Occipital lobe (tissue), 2 donors: ENCODE data around the gene ABCD3. TPM values are rescaled to one million over a fixed set of nuclear protein-coding genes. Genes with fewer than 3 reads are reported as not detected.
"Not testable (repeated sequence)": the region's sequence is repeated elsewhere in the genome, so short reads cannot be mapped to it uniquely, and the experiment has no call there.

Experiments
- DNase-seq: peaks from one replicate; lab custom pipeline; 2025; lab: John Stamatoyannopoulos, UW
- total RNA-seq: library from RNA; depleted of rRNA; stranded (reverse); fragments of >200 nt; gene quantifications from one replicate; pipeline ENCODE4 v1.2.3, GENCODE V29; 2014

The ABCD3 gene
- total RNA-seq, 1 donor from 2014 or later: 110 TPM

DNA sequence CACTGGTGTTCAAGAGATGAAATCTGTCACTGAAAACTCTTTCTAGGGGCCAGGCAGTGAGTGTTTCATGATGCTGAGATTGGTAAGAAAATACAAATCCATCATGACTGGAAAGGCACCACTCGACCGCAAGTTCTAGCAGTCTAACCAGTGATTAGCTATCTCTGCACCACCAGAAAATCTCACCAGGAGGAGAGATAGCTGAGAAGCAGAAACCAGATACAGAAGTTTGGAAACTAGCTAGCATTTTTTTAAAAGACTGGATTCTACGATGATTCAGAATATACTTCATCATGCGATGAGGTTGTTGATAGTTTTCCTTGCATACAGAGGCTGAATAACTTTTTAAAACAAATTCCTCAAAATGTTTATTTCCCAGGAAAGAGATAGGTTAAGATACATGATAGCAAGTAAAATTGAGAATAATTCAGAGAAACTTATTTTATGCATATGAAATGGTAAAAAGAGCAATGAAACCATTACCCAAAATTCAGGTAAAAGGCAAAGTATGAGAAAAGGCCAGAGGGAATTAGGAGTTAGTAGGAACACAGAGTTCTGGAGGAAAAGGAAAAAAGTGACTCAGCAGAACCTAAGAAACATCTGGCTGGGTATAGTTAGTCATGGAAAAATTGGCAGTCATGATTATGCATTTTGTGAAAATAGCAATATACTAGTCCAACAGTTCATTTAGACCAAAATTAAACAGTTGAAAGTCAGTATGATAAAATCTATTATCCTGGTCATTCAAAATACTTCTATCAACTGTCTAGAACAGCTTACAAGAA lies 126.7 kb downstream of the ABCD3 start:
- no peak for DNase-seq

DNA sequence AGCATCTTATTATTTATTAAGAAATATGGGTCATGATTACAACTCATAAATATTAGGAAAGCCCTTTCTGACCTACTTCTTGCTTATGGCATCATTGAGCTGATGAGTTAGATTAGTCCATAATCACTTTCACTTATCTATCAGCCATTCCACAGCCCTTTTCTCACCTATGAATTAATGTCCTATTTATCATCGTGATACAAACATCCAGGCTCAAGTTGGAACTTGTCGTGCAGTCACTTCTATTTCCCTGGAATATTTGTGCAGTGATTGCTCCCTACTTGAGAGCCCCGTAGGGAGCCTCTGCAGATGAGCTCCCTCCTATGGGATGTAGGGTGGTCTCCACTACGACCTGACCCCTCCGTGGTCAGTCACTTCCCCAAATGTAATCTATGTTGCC lies 131.5 kb downstream of the ABCD3 start:
- DNase-seq: no peak

DNA sequence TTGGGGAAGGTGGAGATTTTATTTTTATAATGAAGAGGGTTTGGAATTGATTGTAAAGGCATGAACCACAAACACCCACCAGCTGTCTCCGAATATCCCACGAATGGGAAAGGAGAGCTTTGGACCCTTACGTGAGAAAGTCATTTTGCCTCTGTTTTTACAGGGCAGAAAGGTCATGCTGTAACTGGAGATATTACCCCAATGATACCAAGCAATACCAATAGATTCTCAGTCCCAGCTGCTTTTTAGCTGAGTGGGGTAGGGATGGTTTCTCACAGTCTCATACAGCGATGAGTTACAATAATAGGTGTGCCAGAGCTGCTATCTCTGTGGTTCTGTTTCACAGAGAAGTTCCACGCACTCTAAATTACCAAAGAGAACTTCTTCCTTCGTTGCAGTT lies 132.2 kb downstream of the ABCD3 start:
- DNase-seq: no peak

DNA sequence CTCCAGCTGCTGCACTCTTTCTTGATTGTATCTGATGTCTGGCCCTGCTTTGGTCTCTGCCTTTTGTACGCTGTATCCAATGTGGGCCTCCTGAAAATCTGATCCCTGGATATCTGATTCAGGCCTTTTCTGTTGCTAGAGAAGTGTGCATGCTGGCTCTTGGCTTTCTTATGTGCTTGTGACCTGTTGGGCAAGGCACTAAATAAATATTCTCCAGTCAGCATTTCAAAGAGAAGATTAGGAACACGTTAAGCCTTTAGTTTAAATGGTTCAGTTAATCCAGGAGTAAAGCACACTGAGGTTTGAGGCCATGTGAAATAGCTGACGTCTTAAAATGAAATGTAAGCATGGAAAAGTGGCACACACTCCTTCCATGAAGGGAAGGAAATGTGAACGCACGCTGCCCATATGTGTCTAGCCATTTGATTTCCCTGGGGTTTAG lies 132.6 kb downstream of the ABCD3 start:
- DNase-seq: no peak

DNA sequence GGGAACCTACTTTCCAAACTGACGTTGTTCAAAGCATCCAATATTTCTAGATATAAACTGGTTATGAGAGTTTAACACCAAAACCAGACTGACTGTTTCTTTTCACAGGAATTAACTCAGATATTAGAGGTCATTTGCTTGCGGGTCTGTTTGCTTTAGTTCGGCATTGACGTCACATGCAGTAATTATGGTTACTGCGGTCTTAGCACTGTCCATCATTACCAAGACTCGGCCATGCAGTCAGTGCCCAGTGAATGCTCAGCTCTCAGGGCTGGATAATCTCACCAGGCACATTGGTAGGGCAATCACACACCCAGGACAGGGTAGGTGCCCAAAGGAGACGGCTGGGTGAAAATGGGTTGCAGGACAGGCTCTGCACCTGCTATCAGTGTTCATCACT lies 133.3 kb downstream of the ABCD3 start:
- DNase-seq: no peak

DNA sequence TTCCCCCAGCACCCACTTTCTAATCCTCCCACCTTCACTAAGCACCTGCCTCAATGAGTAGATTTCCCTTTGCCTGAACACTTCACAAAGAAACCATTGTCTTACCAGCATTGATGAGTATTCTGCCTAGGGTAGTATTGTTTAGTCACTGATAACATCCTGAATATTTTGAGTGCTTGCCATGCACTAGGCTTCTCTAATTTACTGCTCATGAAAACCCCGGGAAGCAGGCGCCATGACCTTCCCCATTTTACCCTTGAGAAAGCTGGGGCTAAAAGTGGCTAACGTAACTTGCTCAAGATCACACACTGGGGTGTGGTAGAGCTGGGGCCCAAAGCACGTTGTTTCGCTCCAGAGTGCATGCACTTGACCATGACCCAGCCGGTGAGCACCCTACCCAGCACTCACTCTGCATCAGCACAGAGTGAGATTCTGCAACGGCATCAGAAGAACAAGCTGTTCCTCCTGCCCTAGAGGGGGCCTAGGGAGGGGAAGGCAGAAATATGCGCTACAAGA lies 133.9 kb downstream of the ABCD3 start:
- DNase-seq: no peak

DNA sequence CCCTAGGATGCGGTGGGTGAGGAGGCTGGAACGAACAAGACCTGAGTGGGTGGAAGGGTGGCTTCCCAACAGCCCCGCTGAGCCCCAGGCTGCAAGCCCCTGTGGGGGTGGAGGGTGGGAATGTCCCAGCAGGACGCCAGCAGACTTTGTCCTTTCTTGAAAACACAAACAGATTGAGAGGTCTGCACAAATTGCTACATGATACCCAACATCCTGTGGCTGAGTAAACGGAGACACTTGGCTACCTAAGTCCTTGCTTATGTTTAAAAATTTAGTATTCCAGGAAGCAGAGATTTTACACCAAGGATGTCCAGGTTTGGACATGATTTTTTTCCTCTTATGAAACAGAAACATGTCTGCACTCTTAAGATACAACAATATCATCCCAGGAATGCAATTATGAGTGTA lies 135.1 kb downstream of the ABCD3 start:
- DNase-seq: no peak

DNA sequence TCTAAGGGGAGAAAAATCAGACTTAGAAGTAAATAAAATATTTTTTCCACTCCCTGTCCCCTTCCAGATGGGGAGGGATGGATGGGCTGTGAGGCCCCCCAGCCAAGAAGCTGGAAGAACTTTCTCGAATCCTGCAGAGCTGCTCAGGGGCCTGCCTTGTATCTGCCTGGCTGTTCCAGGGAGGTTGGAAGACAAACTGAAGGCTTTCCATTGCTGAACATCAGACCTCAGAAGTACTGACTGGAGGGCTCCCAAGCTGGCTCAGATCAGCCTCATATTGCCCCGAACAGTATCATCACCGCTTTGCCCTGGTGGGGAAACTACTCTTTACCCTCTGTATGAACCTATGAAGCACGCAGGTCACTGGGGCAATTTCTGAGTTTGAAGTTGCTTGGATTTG lies 135.7 kb downstream of the ABCD3 start:
- DNase-seq: no peak

DNA sequence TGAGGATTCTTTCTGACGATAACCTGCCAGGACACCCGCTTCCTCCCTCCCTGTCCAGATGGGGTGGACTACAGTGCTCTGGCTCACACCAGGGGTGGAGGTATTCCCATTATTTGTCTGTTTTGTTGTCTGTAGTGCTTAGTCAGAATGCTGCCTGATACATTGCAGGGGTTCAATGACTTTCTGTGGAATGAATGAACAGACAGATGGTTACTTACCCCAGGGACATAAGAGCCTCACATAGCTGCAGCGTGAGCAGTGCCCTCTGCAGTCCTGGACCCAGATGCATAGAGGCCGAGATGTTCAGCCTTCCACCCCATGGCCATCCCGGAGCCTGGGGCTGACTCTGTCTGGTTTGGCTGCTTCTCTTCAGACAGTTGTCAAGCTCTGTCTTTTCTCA lies 136.4 kb downstream of the ABCD3 start:
- no peak for DNase-seq

DNA sequence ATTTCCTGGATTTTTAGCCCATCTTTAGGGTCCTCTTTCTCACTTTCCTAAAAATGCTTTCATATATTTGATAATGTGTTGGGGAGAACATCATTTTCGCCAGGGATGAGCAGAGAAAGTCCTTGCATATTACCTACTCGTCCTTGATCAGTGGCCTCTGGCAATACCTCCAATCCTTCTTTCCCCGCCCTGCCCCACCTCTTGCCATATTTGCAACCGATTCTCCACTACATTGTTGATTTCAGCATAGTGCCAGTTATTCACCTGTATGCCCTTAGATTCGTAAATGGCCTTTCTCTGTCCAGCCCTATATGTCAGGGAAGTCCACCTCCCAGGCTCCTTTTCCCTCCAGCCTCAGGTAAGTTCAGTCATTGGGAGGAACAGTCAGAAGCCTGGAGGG lies 136.9 kb downstream of the ABCD3 start:
- no peak for DNase-seq

DNA sequence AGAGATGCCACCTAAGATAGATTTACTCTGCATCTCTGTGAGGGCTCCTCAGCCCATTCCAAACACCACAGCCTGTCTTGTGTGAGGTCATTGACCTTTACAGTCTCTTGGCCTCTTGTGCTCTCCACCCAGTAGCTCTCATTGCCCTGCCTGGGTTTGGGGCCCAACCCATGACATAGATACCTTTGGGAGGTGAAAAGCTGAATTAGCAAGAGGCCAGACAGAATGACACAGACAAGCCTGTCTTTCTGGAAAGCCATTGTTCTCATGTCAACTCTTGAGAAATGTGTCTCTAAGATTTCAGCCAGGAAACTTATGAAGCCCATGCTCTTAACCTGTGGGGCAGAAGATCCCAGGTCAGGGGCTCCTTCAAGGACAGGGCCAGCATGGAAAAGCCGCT lies 141.7 kb downstream of the ABCD3 start:
- DNase-seq: no peak

DNA sequence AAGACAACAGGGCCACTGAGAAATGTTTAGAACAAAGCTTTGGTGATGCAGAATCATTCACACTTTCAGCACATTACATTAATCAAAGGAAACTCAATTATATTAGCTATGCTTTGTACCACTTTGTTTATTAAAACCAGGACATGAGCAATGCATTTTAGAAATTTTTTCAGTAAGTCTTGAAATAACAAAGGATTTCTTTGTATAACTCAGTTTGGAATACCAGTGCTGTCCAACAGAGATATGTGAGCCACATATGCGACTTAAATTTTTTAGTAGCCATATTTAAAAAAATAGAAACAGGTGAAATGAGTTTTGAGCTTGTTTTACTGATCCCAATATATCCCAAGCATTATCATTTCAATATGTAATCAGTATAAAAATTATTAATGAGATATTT lies 142.1 kb downstream of the ABCD3 start:
- no peak for DNase-seq

DNA sequence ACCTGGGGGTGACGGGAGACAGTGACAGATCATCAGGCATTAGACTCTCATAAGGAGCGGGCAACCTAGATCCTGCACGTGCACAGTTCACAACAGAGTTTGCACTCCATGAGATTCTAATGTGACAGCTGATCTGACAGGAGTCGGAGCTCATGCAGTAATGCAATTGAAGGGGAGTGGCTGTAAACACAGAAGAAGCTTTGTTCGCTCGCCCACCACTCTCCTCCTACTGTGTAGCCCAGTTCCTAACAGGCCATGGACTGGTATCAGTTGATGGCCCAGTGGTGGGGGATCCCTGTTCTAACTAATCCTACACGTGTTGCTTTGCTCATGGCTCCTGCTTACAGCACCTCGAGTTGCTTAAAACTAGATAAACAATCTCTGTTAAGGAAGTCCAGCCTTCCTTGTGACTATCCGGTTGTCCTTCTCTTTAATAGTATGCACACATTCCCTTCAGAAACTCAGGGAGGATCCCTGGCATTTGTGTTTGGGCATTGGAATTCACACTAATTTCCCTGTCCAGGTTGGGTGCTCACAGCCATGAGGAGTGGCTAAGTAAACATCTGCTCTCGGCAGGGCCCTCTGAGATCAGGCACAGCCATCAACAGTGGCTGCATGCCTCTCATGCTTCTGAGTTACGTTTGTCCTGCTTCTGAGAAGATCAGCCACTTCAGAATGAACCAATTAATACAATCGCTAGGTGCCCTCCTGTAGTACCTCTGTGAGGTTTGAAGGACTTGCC lies 144.5 kb downstream of the ABCD3 start:
- DNase-seq: no peak

DNA sequence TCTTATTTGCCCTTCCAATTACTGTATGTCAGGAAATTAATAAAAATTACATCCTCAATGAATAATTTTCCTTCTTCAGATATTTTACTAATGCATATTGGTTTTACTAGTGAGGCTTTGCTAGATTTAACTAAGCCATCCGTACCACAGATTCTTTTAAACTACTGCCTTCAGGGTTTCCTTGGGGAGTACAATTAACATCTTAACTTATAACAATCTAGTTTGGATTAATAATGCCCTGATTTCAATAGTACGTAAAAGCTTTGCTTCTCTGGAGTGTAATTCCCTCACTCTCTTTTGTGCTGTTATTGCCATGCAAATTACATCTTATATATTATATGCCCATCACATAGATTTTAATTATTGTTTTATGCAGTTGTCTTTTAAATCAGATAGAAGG lies 147.7 kb downstream of the ABCD3 start:
- no peak for DNase-seq

DNA sequence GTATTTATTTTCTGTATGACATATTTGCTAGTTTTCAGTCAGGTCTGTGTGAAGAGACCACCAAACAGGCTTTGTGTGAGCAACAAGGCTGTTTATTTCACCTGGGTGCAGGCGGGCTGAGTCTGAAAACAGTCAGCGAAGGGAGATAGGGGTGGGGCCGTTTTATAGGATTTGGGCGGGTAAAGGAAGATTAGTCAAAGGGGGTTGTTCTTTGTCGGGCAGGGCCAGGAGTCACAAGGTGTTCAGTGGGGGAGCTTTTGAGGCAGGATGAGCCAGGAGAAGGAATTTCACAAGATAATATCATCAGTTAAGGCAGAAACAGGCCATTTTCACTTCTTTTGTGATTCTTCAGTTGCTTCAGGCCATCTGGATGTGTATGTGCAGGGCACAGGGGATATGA lies 148.2 kb downstream of the ABCD3 start:
- not testable (repeated sequence) for DNase-seq

DNA sequence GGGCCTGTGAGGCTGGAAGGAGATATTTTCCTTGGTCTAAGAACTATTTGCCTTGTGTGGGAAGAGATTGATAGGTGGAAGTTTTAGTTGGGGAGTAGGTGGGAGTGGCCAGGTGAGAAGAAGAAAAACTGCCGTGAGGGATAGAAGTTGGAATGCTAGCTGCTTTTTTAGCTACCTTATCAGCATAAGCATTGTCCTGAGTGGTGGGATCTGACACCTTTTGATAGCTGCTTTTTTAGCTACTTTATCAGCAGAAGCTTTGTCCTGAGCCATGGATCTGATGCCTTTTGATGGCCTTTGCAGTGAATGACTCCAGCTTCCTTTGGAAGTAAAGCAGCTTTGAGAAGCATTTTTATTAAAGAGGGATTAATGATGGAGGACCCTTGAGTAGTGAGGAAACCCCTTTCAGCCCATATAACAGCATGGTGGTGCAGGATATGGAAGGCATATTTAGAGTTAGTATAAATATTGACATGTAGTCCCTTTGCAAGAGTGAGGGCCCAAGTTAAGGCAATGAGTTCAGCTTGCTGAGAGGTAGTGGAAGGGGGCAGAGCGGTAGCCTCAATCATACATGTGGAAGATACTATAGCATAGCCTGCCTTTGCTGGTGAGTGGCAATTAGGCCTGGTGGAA lies 149.9 kb downstream of the ABCD3 start:
- not testable (repeated sequence) for DNase-seq

Other genes with a start within 250 kb of the ABCD3 start
- gene ARHGAP29, start 180.8 kb upstream of the ABCD3 start, total RNA-seq: 15.4 TPM
- gene F3, start 123.4 kb downstream of the ABCD3 start, total RNA-seq: 25.6 TPM